Measurements from ENCODE around the gene CLCN7. TPM values are rescaled to one million over a fixed set of nuclear protein-coding genes. Genes with fewer than 3 reads are reported as not detected.

Gene CLCN7
- total and polyA plus RNA-seq, 2 of the 8 experiments (the other 6 are each of a cell fraction or from before 2014, with no cell fraction given), result 38.6 to 81.5 TPM

GRCh38 chr16:1519831-1520230, 45.0 kb upstream of the CLCN7 start:
- Histone ChIP-seq H3K9me3 (ENCODE audit: insufficient read depth in 2 of 2, low read depth in 1 of 2, low read length in 1 of 2) (no peaks in the 10 kb centered on the region), H4K20me1 (replicated peaks in 1 of 2; ENCODE audit: control insufficient read depth in 1 of 2, insufficient read depth in 2 of 2, low read length in 2 of 2) (no peaks in the 10 kb centered on the region), H3K4me3 (ENCODE audit: extremely low read depth in 1 of 4, insufficient read depth in 2 of 4, low read depth in 3 of 4, low read length in 4 of 4) (no peak overlapping the region), H2BK15ac (ENCODE audit: low read length) (no peak overlapping the region), H3K27ac (ENCODE audit: low read depth, low read length) (no peak overlapping the region), H4K91ac (replicated peaks; ENCODE audit: insufficient read length, low read length) (no peak overlapping the region), H4K5ac (ENCODE audit: insufficient read length, low read depth, low read length) (no peak overlapping the region), H2BK12ac (ENCODE audit: low read depth, low read length) (no peak overlapping the region), H2BK20ac (ENCODE audit: low read length) (no peak overlapping the region), H2BK5ac (ENCODE audit: low read depth, low read length) (no peak overlapping the region), H3K9ac (replicated peaks in 1 of 4; ENCODE audit: extremely low read depth in 1 of 4, low read depth in 3 of 4, low read length in 3 of 4) (no peak overlapping the region), H3K4me1 (replicated peaks in 1 of 4; ENCODE audit: control insufficient read depth in 3 of 4, insufficient read depth in 4 of 4, low read length in 3 of 4) (no peaks in the 10 kb centered on the region), H3K79me2 (ENCODE audit: control insufficient read depth in 1 of 2, insufficient read depth in 2 of 2, low read length in 2 of 2) (no peaks in the 10 kb centered on the region), H3K14ac (ENCODE audit: insufficient read length) (no peak overlapping the region), H2AK5ac (ENCODE audit: low read depth, low read length) (no peak overlapping the region), H2AFZ (ENCODE audit: low read length) (no peak overlapping the region), H3K4ac (replicated peaks; ENCODE audit: insufficient read length, low read depth, low read length) (no peak overlapping the region), H3K79me1 (ENCODE audit: low read depth, low read length) (no peaks in the 10 kb centered on the region; the same call in 1 of the 2 replicates), H3K18ac (ENCODE audit: extremely low read depth, low read length) (no peak overlapping the region), H4K8ac (ENCODE audit: extremely low read depth, insufficient read depth, low read length) (no peak overlapping the region), H3K23me2 (ENCODE audit: low read depth, low read length) (no peaks in the 10 kb centered on the region), H3K27me3 (replicated peaks in 1 of 4; ENCODE audit: control insufficient read depth in 3 of 4, extremely low read depth in 1 of 4, insufficient read depth in 3 of 4, low read length in 3 of 4) (no peaks in the 10 kb centered on the region), H3K23ac (ENCODE audit: insufficient read length) (no peak overlapping the region), H3K4me2 (ENCODE audit: insufficient read depth in 1 of 2, low read depth in 2 of 2, low read length in 2 of 2) (no peak overlapping the region), H3K36me3 (ENCODE audit: control insufficient read depth in 2 of 4, insufficient read depth in 4 of 4, low read length in 3 of 4) (peaks cover 0 to 3% (median 0%) of the 10 kb centered on the region in 4 experiments; a peak in 2 of 8 replicates), H3K56ac (replicated peaks; ENCODE audit: insufficient read length, low read depth, low read length) (no peak overlapping the region), H2BK120ac (replicated peaks; ENCODE audit: low read depth, low read length) (no peak overlapping the region)
- ChIA-PET CTCF (ENCODE audit: partially characterized antibody) (no interaction called here), POLR2A (ENCODE audit: partially characterized antibody) (interaction anchor here (0.9 to 2.2 kb wide), 3 partner anchors 9 to 14 kb away, joined by 3 to 7 read pairs (median 3); no protein-coding TSS in a partner anchor)
- DNase-seq (ENCODE audit: low read depth in 1 of 2, low spot score in 2 of 2) (no peak), FAIRE-seq (no peak)
- WGBS, 2 experiments (ENCODE audit: extremely low coverage in 1 of 2, insufficient coverage in 1 of 2, insufficient read length in 1 of 2, insufficient replicate concordance in 2 of 2, low coverage in 1 of 2, low lambda C conversion rate in 2 of 2, missing lambda C conversion rate in 1 of 2), result 95% methylated on average over 17 of the region's 17 CpGs; no CpG with 5 or more reads in 1 of the 2 experiments
- TF ChIP-seq CBX8 (IDR thresholded peaks at IDR 0.05; ENCODE audit: borderline replicate concordance, low read depth, low read length), result no peak
- no peak for TF ChIP-seq TAF1 (IDR thresholded peaks at IDR 0.05; ENCODE audit: low read depth, low read length)
- no peak for TF ChIP-seq TCF12 (IDR thresholded peaks at IDR 0.05; ENCODE audit: low read depth, low read length)
- TF ChIP-seq ASH2L (IDR thresholded peaks at IDR 0.05; ENCODE audit: low read length), result no peak
- no peak for TF ChIP-seq JUN (IDR thresholded peaks at IDR 0.05; ENCODE audit: low read depth, low read length)
- no peak for TF ChIP-seq GABPA (IDR thresholded peaks at IDR 0.05; ENCODE audit: borderline replicate concordance, insufficient read depth, low read length)
- no peak for TF ChIP-seq E2F6 (IDR thresholded peaks at IDR 0.05)
- no peak for TF ChIP-seq SIRT6 (IDR thresholded peaks at IDR 0.05; ENCODE audit: low read length)
- TF ChIP-seq CTBP2 (IDR thresholded peaks at IDR 0.05; ENCODE audit: borderline replicate concordance, insufficient read depth, insufficient read length, low read length), result no peak
- TF ChIP-seq RNF2 (IDR thresholded peaks at IDR 0.05; ENCODE audit: borderline replicate concordance, low read depth, low read length, missing control alignments, poor library complexity, severe bottlenecking), result no peak
- TF ChIP-seq KDM5A (IDR thresholded peaks at IDR 0.05; ENCODE audit: low read length), result no peak
- TF ChIP-seq CBX5 (IDR thresholded peaks at IDR 0.05; ENCODE audit: low read depth, low read length), result no peak
- no peak for TF ChIP-seq SIX5 (IDR thresholded peaks at IDR 0.05; ENCODE audit: low read depth, low read length)
